Panc1 (cell line): ENCODE data around the gene OSBPL10.

ENCODE experiments used
- POLR2AphosphoS5 ChIP-seq: IDR thresholded peaks from 2 replicates; pipeline ENCODE4 v1.6.1; 2012; ENCODE audit warnings: mild to moderate bottlenecking, low read depth, low read length, moderate library complexity
- REST ChIP-seq, 2 experiments: IDR thresholded peaks; 2 replicates each; pipeline ENCODE4 v1.6.1; 2011 to 2012; ENCODE audit warnings: low read depth in 2 of 2, control low read depth in 1 of 2, low read length in 1 of 2, mild to moderate bottlenecking in 1 of 2, moderate library complexity in 1 of 2; ENCODE audit not compliant: insufficient read depth in 1 of 2
- SIN3A ChIP-seq: IDR thresholded peaks from 2 replicates; pipeline ENCODE4 v1.6.1; 2012; ENCODE audit warnings: low read depth, mild to moderate bottlenecking, low read length, moderate library complexity, borderline replicate concordance; ENCODE audit not compliant: insufficient read depth
- TCF7L2 ChIP-seq: IDR thresholded peaks from 2 replicates; pipeline ENCODE4 v1.6.1; 2011; ENCODE audit warnings: mild to moderate bottlenecking, low read depth, low read length, inconsistent platforms
- TF ChIP-seq, protein P1 (sequence below): fragments of 450-650 bp; IDR thresholded peaks from 2 replicates; pipeline ENCODE4 v1.5.1; 2017; ENCODE audit warnings: mild to moderate bottlenecking

DNA sequence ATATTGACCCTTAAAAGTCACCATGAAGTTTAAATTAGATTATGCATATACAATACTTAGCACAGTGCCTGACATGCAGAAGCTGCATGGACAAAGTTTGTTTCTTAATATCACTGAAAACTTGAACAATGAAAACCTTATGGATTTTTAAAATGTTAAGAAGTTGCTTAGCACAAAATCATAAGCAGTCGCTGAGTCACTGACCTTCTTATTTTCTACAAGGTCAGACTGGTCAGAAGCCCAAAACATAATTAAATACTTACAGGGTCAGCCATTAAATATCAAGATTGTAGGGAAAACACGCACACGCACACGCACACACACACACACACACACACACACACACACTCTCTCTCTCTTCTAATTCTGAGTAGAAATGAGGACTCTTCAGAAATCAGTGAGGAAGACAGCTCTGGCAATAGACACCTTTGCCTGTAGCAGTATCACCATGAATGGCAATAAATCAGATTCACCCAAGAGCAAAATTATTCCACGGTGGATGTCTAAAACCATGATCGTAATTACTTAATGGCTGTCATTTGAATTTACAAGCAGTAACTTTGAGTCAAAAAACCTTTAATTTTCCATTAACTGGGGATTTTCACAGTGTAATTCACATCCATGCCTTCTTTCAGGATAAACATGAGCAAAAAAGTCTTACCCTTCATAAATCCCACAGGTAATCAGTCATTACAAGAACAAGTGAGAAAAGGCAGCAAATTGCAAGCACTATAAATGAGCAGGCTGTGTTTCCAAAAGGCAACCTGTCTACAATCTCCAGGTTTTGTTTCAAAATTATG is 147.5 kb downstream of the OSBPL10 start:
- TF ChIP-seq, protein P1, sequence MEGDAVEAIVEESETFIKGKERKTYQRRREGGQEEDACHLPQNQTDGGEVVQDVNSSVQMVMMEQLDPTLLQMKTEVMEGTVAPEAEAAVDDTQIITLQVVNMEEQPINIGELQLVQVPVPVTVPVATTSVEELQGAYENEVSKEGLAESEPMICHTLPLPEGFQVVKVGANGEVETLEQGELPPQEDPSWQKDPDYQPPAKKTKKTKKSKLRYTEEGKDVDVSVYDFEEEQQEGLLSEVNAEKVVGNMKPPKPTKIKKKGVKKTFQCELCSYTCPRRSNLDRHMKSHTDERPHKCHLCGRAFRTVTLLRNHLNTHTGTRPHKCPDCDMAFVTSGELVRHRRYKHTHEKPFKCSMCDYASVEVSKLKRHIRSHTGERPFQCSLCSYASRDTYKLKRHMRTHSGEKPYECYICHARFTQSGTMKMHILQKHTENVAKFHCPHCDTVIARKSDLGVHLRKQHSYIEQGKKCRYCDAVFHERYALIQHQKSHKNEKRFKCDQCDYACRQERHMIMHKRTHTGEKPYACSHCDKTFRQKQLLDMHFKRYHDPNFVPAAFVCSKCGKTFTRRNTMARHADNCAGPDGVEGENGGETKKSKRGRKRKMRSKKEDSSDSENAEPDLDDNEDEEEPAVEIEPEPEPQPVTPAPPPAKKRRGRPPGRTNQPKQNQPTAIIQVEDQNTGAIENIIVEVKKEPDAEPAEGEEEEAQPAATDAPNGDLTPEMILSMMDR = no peak
- TF ChIP-seq TCF7L2 = no peak
- TF ChIP-seq REST (IDR thresholded peaks at IDR 0.05; ENCODE audit: insufficient read depth in 1 of 2, low read depth in 2 of 2, low read length in 1 of 2) = no peak
- TF ChIP-seq POLR2AphosphoS5 = no peak
- no peak for TF ChIP-seq SIN3A
